ENCODE results near the gene CD81. TPM values are rescaled to one million over a fixed set of nuclear protein-coding genes. Genes with fewer than 3 reads are reported as not detected.

CD81 gene
- total RNA-seq, 2 experiments from 2014 or later: 132 to 134 TPM

GRCh38 chr11:2398664-2399355, 21.7 kb downstream of the CD81 start:
- DNase-seq: no peak
- Mint-ChIP-seq H3K27ac (peak overlapping the region; percentile 83), H3K9me3 (no peaks in the 10 kb centered on the region), H3K36me3 (peaks cover 2% of the 10 kb centered on the region), H3K4me1 (peaks cover 12% of the 10 kb centered on the region), H3K4me3 (peak overlapping the region; percentile 95), H3K27me3 (no peaks in the 10 kb centered on the region)

GRCh38 chr11:2399488-2400068, 22.5 kb downstream of the CD81 start:
- no peaks in the 10 kb centered on the region for H3K27me3 Mint-ChIP-seq
- H3K27ac Mint-ChIP-seq: peak overlapping the region; percentile 67
- H3K9me3 Mint-ChIP-seq: no peaks in the 10 kb centered on the region
- no peak for DNase-seq
- H3K4me3 Mint-ChIP-seq: peak overlapping the region; percentile 95
- peaks cover 12% of the 10 kb centered on the region for H3K4me1 Mint-ChIP-seq
- H3K36me3 Mint-ChIP-seq: peaks cover 2% of the 10 kb centered on the region

- peak; percentile 99 for DNase-seq
- Mint-ChIP-seq H3K4me1 (peaks cover 12% of the 10 kb centered on the region), H3K9me3 (no peaks in the 10 kb centered on the region), H3K27ac (peak within 1 kb of the TSS; percentile 82), H3K4me3 (peak within 1 kb of the TSS; percentile 95), H3K36me3 (peaks cover 2% of the 10 kb centered on the region), H3K27me3 (no peaks in the 10 kb centered on the region)
These were observed 23.1 kb downstream of the CD81 start, which contains the start of gene TSSC4 for GRCh38 chr11:2400069-2400761. TSSC4 (plus strand) TSS chr11:2400750; CDS start chr11:2402634, 1,884 bp downstream.

GRCh38 chr11:2400762-2401435, 23.8 kb downstream of the CD81 start:
- Mint-ChIP-seq H3K27me3 (no peaks in the 10 kb centered on the region), H3K36me3 (peaks cover 2% of the 10 kb centered on the region), H3K9me3 (no peaks in the 10 kb centered on the region), H3K4me3 (peak overlapping the region; percentile 95), H3K4me1 (peaks cover 12% of the 10 kb centered on the region), H3K27ac (peak overlapping the region; percentile 82)
- DNase-seq: no peak

GRCh38 chr11:2401436-2401984, 24.4 kb downstream of the CD81 start:
- H3K27ac Mint-ChIP-seq: peak overlapping the region; percentile 82
- H3K4me3 Mint-ChIP-seq: peak overlapping the region; percentile 95
- H3K27me3 Mint-ChIP-seq: no peaks in the 10 kb centered on the region
- DNase-seq: no peak
- no peaks in the 10 kb centered on the region for H3K9me3 Mint-ChIP-seq
- H3K36me3 Mint-ChIP-seq: peaks cover 2% of the 10 kb centered on the region
- peaks cover 12% of the 10 kb centered on the region for H3K4me1 Mint-ChIP-seq

- Mint-ChIP-seq H3K27me3 (no peaks in the 10 kb centered on the region), H3K9me3 (no peaks in the 10 kb centered on the region), H3K27ac (no peak overlapping the region), H3K4me3 (peak overlapping the region; percentile 95), H3K4me1 (peaks cover 12% of the 10 kb centered on the region), H3K36me3 (peaks cover 1% of the 10 kb centered on the region)
- DNase-seq: no peak
These were observed 25.0 kb downstream of the CD81 start for GRCh38 chr11:2402106-2402505.

- H3K36me3 Mint-ChIP-seq: no peaks in the 10 kb centered on the region
- H3K27me3 Mint-ChIP-seq: no peaks in the 10 kb centered on the region
- H3K4me3 Mint-ChIP-seq: no peak overlapping the region
- DNase-seq: no peak
- peaks cover 12% of the 10 kb centered on the region for H3K4me1 Mint-ChIP-seq
- H3K27ac Mint-ChIP-seq: no peak overlapping the region
- H3K9me3 Mint-ChIP-seq: no peaks in the 10 kb centered on the region
These were observed 26.0 kb downstream of the CD81 start for GRCh38 chr11:2402890-2403645.

GRCh38 chr11:2404735-2405196, 27.7 kb downstream of the CD81 start:
- H3K4me3 Mint-ChIP-seq: no peak overlapping the region

GRCh38 chr11:2406451-2406850, 29.3 kb downstream of the CD81 start:
- no peak for DNase-seq
- peaks cover 9% of the 10 kb centered on the region for H3K4me1 Mint-ChIP-seq
- no peak overlapping the region for H3K4me3 Mint-ChIP-seq
- H3K36me3 Mint-ChIP-seq: no peaks in the 10 kb centered on the region
- no peaks in the 10 kb centered on the region for H3K9me3 Mint-ChIP-seq
- no peaks in the 10 kb centered on the region for H3K27me3 Mint-ChIP-seq
- H3K27ac Mint-ChIP-seq: no peak overlapping the region

More at GRCh38 chr11:2404735-2405196, 27.7 kb downstream of the CD81 start:
- Mint-ChIP-seq H3K4me1 (peaks cover 11% of the 10 kb centered on the region), H3K27ac (no peak overlapping the region), H3K36me3 (no peaks in the 10 kb centered on the region), H3K9me3 (no peaks in the 10 kb centered on the region), H3K27me3 (no peaks in the 10 kb centered on the region)
- no peak for DNase-seq

- H3K9me3 Mint-ChIP-seq: no peaks in the 10 kb centered on the region
- no peak overlapping the region for H3K27ac Mint-ChIP-seq
- DNase-seq: no peak
- peaks cover 6% of the 10 kb centered on the region for H3K4me1 Mint-ChIP-seq
- no peaks in the 10 kb centered on the region for H3K36me3 Mint-ChIP-seq
- no peak overlapping the region for H3K4me3 Mint-ChIP-seq
- no peaks in the 10 kb centered on the region for H3K27me3 Mint-ChIP-seq
These were observed 29.8 kb downstream of the CD81 start for GRCh38 chr11:2406878-2407410.

GRCh38 chr11:2408671-2409070, 31.6 kb downstream of the CD81 start:
- Mint-ChIP-seq H3K27me3 (no peaks in the 10 kb centered on the region), H3K4me1 (no peaks in the 10 kb centered on the region), H3K4me3 (no peak overlapping the region), H3K36me3 (no peaks in the 10 kb centered on the region), H3K27ac (no peak overlapping the region), H3K9me3 (no peaks in the 10 kb centered on the region)
- no peak for DNase-seq

GRCh38 chr11:2409126-2409525, 32.0 kb downstream of the CD81 start:
- Mint-ChIP-seq H3K36me3 (no peaks in the 10 kb centered on the region), H3K4me3 (no peak overlapping the region), H3K27ac (no peak overlapping the region), H3K4me1 (no peaks in the 10 kb centered on the region), H3K27me3 (no peaks in the 10 kb centered on the region), H3K9me3 (no peaks in the 10 kb centered on the region)
- DNase-seq: no peak

GRCh38 chr11:2409611-2410468, 32.7 kb downstream of the CD81 start:
- no peak overlapping the region for H3K4me3 Mint-ChIP-seq
- H3K27me3 Mint-ChIP-seq: no peaks in the 10 kb centered on the region
- no peaks in the 10 kb centered on the region for H3K4me1 Mint-ChIP-seq
- H3K27ac Mint-ChIP-seq: no peak overlapping the region
- no peaks in the 10 kb centered on the region for H3K9me3 Mint-ChIP-seq
- DNase-seq: no peak
- H3K36me3 Mint-ChIP-seq: no peaks in the 10 kb centered on the region

Data from activated naive CD8-positive, alpha-beta T cell treated with anti-CD3 and anti-CD28 coated beads for 36 hours (primary cell).